ENCODE measurements around the gene TRPT1.
A peak's percentile ranks its signal among the peaks of the same experiment; 100 is the strongest.

TRPT1 gene

GRCh38 chr11:64227405-64227956 lies 1.5 kb upstream of the TRPT1 start:
- Histone ChIP-seq H3K27me3 (ENCODE audit: insufficient read depth, poor library complexity, severe bottlenecking) (no peaks in the 10 kb centered on the region), H3K27ac (replicated peaks) (no peak overlapping the region), H3K4me3 (replicated peaks; ENCODE audit: insufficient read depth, low read length) (peak overlapping the region; percentile 71)
- DNase-seq (ENCODE audit: low read depth in 1 of 2, low spot score in 1 of 2): no peak
- TF ChIP-seq SPI1 (IDR thresholded peaks at IDR 0.05; ENCODE audit: borderline replicate concordance, low read depth): no peak
- no peak for TF ChIP-seq GABPA (IDR thresholded peaks at IDR 0.05; ENCODE audit: low read depth)
- no peak for TF ChIP-seq POLR2AphosphoS5 (IDR thresholded peaks at IDR 0.05; ENCODE audit: low read depth)
- TF ChIP-seq, protein P1, sequence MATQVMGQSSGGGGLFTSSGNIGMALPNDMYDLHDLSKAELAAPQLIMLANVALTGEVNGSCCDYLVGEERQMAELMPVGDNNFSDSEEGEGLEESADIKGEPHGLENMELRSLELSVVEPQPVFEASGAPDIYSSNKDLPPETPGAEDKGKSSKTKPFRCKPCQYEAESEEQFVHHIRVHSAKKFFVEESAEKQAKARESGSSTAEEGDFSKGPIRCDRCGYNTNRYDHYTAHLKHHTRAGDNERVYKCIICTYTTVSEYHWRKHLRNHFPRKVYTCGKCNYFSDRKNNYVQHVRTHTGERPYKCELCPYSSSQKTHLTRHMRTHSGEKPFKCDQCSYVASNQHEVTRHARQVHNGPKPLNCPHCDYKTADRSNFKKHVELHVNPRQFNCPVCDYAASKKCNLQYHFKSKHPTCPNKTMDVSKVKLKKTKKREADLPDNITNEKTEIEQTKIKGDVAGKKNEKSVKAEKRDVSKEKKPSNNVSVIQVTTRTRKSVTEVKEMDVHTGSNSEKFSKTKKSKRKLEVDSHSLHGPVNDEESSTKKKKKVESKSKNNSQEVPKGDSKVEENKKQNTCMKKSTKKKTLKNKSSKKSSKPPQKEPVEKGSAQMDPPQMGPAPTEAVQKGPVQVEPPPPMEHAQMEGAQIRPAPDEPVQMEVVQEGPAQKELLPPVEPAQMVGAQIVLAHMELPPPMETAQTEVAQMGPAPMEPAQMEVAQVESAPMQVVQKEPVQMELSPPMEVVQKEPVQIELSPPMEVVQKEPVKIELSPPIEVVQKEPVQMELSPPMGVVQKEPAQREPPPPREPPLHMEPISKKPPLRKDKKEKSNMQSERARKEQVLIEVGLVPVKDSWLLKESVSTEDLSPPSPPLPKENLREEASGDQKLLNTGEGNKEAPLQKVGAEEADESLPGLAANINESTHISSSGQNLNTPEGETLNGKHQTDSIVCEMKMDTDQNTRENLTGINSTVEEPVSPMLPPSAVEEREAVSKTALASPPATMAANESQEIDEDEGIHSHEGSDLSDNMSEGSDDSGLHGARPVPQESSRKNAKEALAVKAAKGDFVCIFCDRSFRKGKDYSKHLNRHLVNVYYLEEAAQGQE (IDR thresholded peaks at IDR 0.05; ENCODE audit: insufficient replicate concordance, low read depth): no peak
- TF ChIP-seq, protein P2, sequence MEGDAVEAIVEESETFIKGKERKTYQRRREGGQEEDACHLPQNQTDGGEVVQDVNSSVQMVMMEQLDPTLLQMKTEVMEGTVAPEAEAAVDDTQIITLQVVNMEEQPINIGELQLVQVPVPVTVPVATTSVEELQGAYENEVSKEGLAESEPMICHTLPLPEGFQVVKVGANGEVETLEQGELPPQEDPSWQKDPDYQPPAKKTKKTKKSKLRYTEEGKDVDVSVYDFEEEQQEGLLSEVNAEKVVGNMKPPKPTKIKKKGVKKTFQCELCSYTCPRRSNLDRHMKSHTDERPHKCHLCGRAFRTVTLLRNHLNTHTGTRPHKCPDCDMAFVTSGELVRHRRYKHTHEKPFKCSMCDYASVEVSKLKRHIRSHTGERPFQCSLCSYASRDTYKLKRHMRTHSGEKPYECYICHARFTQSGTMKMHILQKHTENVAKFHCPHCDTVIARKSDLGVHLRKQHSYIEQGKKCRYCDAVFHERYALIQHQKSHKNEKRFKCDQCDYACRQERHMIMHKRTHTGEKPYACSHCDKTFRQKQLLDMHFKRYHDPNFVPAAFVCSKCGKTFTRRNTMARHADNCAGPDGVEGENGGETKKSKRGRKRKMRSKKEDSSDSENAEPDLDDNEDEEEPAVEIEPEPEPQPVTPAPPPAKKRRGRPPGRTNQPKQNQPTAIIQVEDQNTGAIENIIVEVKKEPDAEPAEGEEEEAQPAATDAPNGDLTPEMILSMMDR (IDR thresholded peaks at IDR 0.05; ENCODE audit: insufficient read depth, low read length): no peak

DNA sequence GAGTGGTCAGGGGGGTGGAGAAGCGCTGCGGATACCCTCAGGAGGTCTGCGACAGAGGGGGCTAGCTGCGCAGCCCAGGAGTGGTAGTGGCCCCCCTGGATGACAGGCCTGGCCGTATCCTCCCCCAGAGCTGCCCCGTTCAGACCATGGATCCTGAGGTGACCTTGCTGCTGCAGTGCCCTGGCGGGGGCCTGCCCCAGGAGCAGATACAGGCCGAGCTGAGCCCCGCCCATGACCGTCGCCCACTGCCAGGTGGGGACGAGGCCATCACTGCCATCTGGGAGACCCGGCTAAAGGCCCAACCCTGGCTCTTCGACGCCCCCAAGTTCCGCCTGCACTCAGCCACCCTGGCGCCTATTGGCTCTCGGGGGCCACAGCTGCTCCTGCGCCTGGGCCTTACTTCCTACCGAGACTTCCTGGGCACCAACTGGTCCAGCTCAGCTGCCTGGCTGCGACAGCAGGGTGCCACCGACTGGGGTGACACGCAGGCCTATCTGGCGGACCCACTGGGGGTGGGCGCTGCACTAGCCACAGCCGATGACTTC lies 593 bp upstream of the TRPT1 start:
- DNase-seq (ENCODE audit: low read depth in 1 of 2, low spot score in 1 of 2): peak; percentile 78 to 80
- Histone ChIP-seq H3K4me3 (replicated peaks; ENCODE audit: insufficient read depth, low read length) (peak overlapping the region; percentile 71), H3K27ac (replicated peaks) (peak overlapping the region; percentile 78), H3K27me3 (ENCODE audit: insufficient read depth, poor library complexity, severe bottlenecking) (no peaks in the 10 kb centered on the region)
- TF ChIP-seq SPI1 (IDR thresholded peaks at IDR 0.05; ENCODE audit: borderline replicate concordance, low read depth): no peak
- TF ChIP-seq, protein P1 (IDR thresholded peaks at IDR 0.05; ENCODE audit: insufficient replicate concordance, low read depth): no peak
- no peak for TF ChIP-seq POLR2AphosphoS5 (IDR thresholded peaks at IDR 0.05; ENCODE audit: low read depth)

DNA sequence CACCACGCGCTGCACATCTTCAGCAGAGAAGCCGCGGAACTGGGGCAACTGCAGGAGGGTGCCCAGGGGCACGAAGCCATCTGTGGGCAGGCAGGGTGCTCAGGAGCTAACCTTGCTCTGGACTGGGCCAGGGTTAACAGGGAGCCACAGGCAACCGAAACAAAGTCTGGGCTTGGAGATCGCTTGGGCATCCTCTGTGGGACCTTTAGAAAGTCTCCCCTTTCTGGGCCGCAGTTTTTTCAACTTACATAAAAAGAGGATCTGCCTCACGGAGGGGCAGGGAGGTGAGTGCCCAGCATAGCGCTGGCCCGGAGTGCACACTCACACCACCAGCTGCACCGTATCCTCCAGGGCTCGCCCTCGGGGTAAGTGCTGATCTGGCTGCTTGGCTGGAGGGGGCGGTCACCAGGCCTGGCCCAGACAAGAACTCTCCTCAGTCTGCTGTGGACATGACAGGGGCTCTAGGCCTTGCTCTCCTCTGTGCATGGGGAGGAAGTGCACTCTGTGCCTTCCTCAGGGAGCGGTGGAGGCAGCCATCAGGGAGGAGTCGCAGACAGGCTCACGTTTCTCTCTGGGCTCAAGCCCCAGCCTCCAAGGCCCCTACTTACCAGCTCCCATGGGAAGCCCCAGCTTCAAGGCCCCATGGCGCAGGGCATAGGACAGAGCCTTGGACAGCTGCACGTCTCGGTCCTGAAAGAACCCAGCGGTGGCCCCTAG lies 937 bp downstream of the TRPT1 start:
- TF ChIP-seq POLR2AphosphoS5 (IDR thresholded peaks at IDR 0.05; ENCODE audit: low read depth) (no peak; the same call in 1 of the 2 replicates), SPI1 (IDR thresholded peaks at IDR 0.05; ENCODE audit: borderline replicate concordance, low read depth) (peak; percentile 70), GABPA (IDR thresholded peaks at IDR 0.05; ENCODE audit: low read depth) (no peak)
- TF ChIP-seq, protein P2 (IDR thresholded peaks at IDR 0.05; ENCODE audit: insufficient read depth, low read length): no peak
- TF ChIP-seq, protein P1 (IDR thresholded peaks at IDR 0.05; ENCODE audit: insufficient replicate concordance, low read depth): no peak
- peak in 1 of 2 experiments; percentile 26 for DNase-seq (ENCODE audit: low read depth in 1 of 2, low spot score in 1 of 2)
- no peaks in the 10 kb centered on the region for H3K27me3 ChIP-seq (ENCODE audit: insufficient read depth, poor library complexity, severe bottlenecking)
- peak overlapping the region; percentile 78 for H3K27ac ChIP-seq (replicated peaks)
- peak overlapping the region; percentile 71 for H3K4me3 ChIP-seq (replicated peaks; ENCODE audit: insufficient read depth, low read length)

Data from HL-60 (cell line).